ENCODE measurements around the gene U2AF1L4.
A peak's percentile ranks its signal among the peaks of the same experiment; 100 is the strongest.

U2AF1L4 gene, protein sequence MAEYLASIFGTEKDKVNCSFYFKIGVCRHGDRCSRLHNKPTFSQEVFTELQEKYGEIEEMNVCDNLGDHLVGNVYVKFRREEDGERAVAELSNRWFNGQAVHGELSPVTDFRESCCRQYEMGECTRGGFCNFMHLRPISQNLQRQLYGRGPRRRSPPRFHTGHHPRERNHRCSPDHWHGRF

GRCh38 chr19:35745328-35746086 is at the start of gene U2AF1L4, which contains the start of gene PSENEN:
U2AF1L4 (minus strand) TSS chr19:35745418; CDS start chr19:35745391, 27 bp downstream.
PSENEN (plus strand) TSS chr19:35745651; CDS start chr19:35745931, 280 bp downstream.
- DNase-seq (ENCODE audit: low spot score): peak; percentile 98

GRCh38 chr19:35793381-35794165 is 48.4 kb upstream of the U2AF1L4 start:
- DNase-seq (ENCODE audit: low spot score): peak; percentile 83

- no peak for DNase-seq (ENCODE audit: low spot score)
Measured at GRCh38 chr19:35792888-35793287, 47.7 kb upstream of the U2AF1L4 start.

- DNase-seq (ENCODE audit: low spot score): no peak
Measured at GRCh38 chr19:35792312-35792711, 47.1 kb upstream of the U2AF1L4 start.

GRCh38 chr19:35791814-35792279 is 46.6 kb upstream of the U2AF1L4 start:
- DNase-seq (ENCODE audit: low spot score): no peak

DNA sequence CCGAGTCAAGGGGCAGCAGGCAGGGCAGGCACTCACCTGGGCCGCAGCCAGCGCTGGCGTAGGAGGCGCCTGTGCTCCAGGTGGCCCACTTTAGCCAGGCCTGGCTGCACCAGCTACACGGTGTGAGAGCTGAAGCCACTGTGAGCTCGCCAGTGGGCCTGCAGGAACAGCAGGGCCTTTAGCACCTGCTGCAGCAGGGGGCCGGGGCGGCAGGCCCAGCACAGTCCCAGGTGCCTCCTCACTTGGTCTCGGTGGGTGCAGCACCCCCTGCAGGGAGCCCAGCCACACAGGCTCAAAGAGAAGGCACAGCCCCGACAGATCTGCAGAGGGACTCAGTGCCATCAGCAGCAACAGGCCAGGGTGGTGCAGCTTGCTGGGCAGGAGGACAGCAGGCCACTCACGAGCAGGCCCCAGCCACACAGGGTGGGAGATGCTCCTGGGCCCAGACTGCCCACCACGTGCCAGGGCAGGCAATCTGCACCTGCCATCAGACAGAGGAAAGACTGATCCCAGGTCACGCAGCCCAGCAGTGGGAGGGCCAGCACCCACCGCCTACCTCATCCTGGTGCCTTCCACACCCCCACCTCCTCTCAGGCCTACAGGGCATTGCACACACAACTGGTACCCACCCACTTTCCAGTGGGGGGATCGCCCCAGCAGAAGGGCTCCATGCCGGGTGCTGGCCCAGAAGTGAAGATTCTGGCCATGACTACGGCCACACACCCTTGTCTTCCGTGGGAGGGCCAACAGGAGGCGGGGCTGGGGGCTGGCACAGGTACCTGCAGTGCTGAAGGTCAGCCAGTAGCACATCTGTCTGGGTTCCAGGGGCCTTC is 46.0 kb upstream of the U2AF1L4 start:
- no peak for DNase-seq (ENCODE audit: low spot score)

DNA sequence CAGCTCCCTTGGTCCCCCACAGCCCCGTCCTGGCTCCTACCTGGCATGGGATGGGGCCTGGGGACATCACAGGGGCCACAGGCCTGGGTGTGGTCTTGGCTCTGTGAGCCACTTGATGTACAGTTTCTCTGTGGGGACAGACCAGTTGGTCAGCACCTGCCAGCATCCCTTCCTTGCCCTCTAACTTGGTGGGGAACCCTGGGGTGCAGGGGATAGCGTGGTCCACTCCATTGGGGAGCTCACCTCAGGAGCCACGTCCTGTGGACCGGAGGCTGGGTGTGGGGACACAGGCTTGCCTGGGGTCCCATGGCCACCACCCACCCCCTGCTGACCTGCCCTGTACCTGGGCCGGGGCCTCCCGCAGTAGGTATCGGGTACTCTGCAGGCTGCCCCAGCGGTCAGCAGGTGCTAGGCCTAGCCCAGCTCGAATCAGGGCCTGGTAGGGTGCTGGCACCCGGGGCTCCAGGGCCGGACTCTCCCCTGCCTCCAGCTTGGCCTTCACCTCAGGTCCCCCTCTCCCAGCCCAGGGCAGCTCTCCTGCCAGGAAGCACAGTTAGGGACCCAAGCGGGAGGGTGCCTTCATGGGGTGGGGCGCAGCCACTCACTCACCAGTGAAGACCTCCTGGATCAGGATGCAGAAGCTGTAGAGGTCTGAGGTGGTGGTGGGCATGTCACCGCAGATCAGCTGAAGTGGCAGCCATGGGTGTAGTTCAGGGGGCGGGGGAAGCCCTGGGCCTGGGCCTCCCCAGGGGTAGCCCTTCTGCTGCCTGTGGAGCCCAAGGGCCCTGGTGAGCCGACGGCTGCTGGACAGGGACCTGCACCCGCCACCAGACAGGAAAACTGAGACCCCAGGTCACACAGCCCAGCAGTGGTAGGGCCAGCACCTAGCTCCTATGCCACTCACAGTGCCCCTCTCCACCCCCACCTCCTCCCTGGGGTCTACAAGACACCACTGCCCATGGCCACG is 45.0 kb upstream of the U2AF1L4 start:
- no peak for DNase-seq (ENCODE audit: low spot score)

DNA sequence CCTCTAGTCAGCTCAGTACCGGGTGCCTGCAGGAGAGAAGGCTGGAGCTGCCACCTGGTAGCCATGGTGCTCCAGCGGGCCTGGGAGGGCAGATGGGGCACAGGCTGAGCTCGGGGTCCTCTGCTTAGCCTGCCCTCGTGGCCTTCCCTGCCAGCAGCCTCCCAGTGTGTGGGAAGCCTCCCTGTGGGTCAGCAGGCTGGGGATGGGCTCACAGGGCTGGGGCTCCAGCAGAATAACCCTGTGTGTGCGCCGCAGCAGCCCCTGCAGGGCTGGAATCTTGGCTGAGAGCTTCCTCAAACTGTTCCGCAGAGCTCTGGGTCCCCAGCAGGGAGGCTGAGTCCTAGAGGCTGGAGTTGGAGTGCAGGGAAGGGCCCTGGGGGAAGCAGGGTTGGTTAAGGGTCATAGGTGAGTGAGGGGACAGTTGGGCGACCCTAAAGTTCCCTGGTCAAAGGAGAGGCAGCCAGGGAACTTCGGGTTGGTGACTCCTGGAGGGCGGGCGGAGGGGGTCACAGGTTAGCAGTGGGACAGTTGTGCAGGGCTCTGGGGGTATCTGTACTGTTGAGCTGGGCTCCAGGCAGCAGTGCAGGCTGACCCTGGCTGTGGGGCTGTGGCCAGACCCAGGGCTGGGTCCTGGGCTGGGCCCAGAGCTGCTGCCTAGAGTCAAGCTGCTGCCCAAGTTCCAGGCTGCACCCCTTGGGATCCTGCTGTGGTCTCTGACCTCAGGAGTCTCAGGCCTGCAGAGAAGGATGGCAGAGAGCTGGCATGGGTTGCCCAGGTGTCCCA is 44.2 kb upstream of the U2AF1L4 start:
- DNase-seq (ENCODE audit: low spot score): no peak

- no peak for DNase-seq (ENCODE audit: low spot score)
Measured at GRCh38 chr19:35788205-35788960, 43.2 kb upstream of the U2AF1L4 start.

- no peak for DNase-seq (ENCODE audit: low spot score)
Measured at GRCh38 chr19:35787227-35787799, 42.1 kb upstream of the U2AF1L4 start.

- DNase-seq (ENCODE audit: low spot score): no peak
Measured at GRCh38 chr19:35786299-35787160, 41.3 kb upstream of the U2AF1L4 start.

DNA sequence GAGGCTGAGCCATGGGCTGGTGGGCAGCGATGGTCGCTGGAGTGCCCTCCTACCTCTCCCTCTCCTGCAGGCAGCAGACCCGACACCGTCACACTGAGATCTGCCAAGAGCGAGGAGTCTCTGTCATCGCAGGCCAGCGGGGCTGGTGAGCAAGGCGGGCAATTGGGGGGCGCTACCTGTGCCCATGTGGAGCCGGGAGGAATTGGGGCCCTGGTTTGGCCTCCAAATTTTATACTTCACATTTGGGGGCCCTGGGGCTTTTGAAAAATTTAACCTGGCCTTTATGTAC is 40.1 kb upstream of the U2AF1L4 start:
- DNase-seq (ENCODE audit: low spot score): no peak

DNA sequence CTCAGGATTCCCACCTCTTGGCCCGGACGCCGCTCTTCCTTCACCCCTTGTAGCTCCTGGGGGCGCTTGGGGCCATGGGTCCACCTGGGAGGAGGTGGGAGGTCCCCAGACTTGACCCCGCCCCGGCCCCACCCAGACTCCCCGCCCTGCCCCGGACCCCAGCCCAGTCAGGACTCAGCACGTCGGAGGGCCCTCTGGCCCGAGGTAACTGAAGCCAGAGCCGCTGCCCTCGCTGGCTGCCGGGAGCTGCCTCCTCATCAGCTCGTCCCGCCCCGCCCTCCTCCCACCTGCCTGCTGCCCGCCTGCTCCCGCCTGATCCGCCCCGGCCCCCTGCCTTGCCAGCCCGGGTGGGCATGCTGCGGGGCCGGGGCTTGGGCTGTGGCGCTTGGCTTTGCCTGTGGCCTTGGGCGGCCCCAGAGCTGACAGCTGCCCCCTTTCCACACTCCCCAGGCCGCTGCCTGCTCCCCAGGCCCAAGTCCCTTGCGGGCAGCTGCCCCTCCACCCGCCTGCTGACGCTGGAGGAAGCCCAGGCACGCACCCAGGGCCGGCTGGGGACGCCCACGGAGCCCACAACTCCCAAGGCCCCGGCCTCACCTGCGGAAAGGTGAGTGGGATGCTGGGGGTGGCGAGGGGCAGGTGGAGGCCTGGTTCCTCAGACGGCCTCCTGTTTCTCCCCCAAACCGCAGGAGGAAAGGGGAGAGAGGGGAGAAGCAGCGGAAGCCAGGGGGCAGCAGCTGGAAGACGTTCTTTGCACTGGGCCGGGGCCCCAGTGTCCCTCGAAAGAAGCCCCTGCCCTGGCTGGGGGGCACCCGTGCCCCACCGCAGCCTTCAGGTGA is 39.5 kb upstream of the U2AF1L4 start:
- no peak for DNase-seq (ENCODE audit: low spot score)

DNA sequence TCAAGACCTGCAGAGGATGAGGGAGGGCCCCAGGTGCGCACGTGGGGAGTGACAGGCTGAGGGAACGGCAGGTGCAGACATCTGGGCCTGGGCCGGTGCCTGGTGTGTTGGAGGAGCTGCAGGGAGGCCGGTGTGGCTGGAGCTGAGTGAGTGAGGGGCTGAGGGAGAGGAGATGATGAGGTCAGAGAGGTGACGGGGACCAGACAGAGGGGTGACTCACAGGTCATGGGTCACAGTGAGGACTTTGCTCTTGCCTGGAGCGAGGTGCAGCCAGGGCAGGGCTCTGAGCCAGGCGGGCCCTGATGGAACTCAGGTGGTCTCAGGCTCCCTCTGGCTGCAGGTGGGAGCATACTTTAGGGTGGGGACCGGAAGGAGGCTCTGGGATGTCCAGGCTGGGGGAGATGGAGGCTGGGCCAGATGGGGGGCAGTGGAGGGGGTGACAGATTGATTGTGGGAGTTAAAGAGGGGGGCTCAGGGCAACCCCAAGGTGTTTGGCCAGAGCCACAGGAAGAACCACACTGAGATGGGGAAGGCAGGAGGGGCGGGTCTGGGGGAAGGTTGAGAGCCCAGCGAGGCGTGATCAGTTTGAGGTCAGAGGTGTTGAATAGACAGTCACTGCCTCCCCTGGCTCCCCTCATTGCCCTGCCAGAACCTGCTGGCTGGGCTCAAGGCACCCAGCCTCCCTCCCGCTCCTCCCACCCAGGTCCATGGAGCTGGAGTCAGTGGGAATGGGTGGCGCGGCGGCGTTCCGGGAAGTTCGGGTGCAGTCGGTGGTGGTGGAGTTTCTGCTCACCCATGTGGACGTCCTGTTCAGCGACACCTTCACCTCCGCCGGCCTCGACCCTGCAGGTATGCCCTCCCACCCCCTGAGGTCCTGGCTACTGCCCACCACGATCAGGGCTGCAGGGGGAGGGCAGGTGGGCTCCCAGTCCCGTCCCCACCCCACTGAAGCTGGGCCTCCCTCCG is 38.5 kb upstream of the U2AF1L4 start:
- no peak for DNase-seq (ENCODE audit: low spot score)

GRCh38 chr19:35782589-35782988 is 37.4 kb upstream of the U2AF1L4 start:
- DNase-seq (ENCODE audit: low spot score): no peak

GRCh38 chr19:35781650-35782049 is 36.4 kb upstream of the U2AF1L4 start:
- no peak for DNase-seq (ENCODE audit: low spot score)

Data from AG08395 (cell line).